ENCODE data around the gene VPS37C.

GRCh38 chr11:61187505-61188130 is 26.4 kb upstream of the VPS37C start:
- TF ChIP-seq EZH2 (IDR thresholded peaks at IDR 0.05) (no peak), CEBPB (IDR thresholded peaks at IDR 0.05; ENCODE audit: low read depth) (no peak), EZH2phosphoT487 (IDR thresholded peaks at IDR 0.05; ENCODE audit: borderline replicate concordance) (no peak), SP1 (IDR thresholded peaks at IDR 0.05; ENCODE audit: low read depth) (no peak), POLR2A (IDR thresholded peaks at IDR 0.05; ENCODE audit: borderline replicate concordance, extremely low read depth, insufficient read depth, insufficient read length) (no peak), CTCF (IDR thresholded peaks at IDR 0.05 in 2 of 3, conservative IDR thresholded peaks at IDR 0.05 in 1 of 3; ENCODE audit: borderline replicate concordance in 1 of 3, insufficient read depth in 1 of 3, low read depth in 2 of 3, low read length in 2 of 3) (peak; percentile 88 to 95 (median 93)), POLR2AphosphoS5 (IDR thresholded peaks at IDR 0.05; ENCODE audit: low read depth, low read length) (no peak), ZBTB33 (IDR thresholded peaks at IDR 0.05; ENCODE audit: extremely low read depth, insufficient replicate concordance, low read length) (no peak), JUND (IDR thresholded peaks at IDR 0.05) (no peak), SRF (IDR thresholded peaks at IDR 0.05; ENCODE audit: low read depth) (no peak)

Measured in HCT116 (cell line).